Measurements from ENCODE around the gene DOCK2.
A peak's percentile ranks its signal among the peaks of the same experiment; 100 is the strongest.
"Not testable (repeated sequence)": the region's sequence is repeated elsewhere in the genome, so short reads cannot be mapped to it uniquely, and the experiment has no call there.

DOCK2 gene

GRCh38 chr5:169797577-169797976 is 160.5 kb downstream of the DOCK2 start:
- no peak for DNase-seq

- DNase-seq = no peak
These were observed 161.4 kb downstream of the DOCK2 start for GRCh38 chr5:169798438-169798837.

GRCh38 chr5:169798906-169799660 is 162.0 kb downstream of the DOCK2 start:
- DNase-seq = no peak

- peak; percentile 80 to 93 (median 87) for DNase-seq
These were observed 164.3 kb downstream of the DOCK2 start for GRCh38 chr5:169801324-169801777.

GRCh38 chr5:169801781-169802180 is 164.7 kb downstream of the DOCK2 start:
- peak in 1 of 3 donors; percentile 26 for DNase-seq

GRCh38 chr5:169803077-169803981 is 166.3 kb downstream of the DOCK2 start:
- DNase-seq = peak; percentile 75 to 87 (median 76)

GRCh38 chr5:169804861-169805260 is 167.8 kb downstream of the DOCK2 start:
- DNase-seq = peak in 1 of 3 donors; percentile 29

GRCh38 chr5:169805527-169805934 is 168.5 kb downstream of the DOCK2 start:
- DNase-seq = peak; percentile 73 to 79 (median 77)

GRCh38 chr5:169805937-169806700 is 169.0 kb downstream of the DOCK2 start:
- DNase-seq = peak in 1 of 3 donors; percentile 40

GRCh38 chr5:169808118-169808581 is 171.1 kb downstream of the DOCK2 start:
- no peak for DNase-seq

GRCh38 chr5:169808880-169809279 is 171.8 kb downstream of the DOCK2 start:
- DNase-seq = not testable (repeated sequence)

- DNase-seq = peak; percentile 23 to 36 (median 34)
These were observed 172.2 kb downstream of the DOCK2 start for GRCh38 chr5:169809281-169809680.

- peak in 2 of 3 donors; percentile 26 to 35 for DNase-seq
These were observed 173.4 kb downstream of the DOCK2 start for GRCh38 chr5:169810524-169810923.

GRCh38 chr5:169811023-169811422 is 173.9 kb downstream of the DOCK2 start:
- no peak for DNase-seq

- no peak for DNase-seq
These were observed 174.6 kb downstream of the DOCK2 start for GRCh38 chr5:169811680-169812079.

- no peak for DNase-seq
These were observed 175.7 kb downstream of the DOCK2 start for GRCh38 chr5:169812786-169813185.

GRCh38 chr5:169814045-169814444 is 177.0 kb downstream of the DOCK2 start:
- DNase-seq = no peak

GRCh38 chr5:169814522-169814921 is 177.4 kb downstream of the DOCK2 start:
- DNase-seq = no peak

- DNase-seq = no peak
These were observed 180.0 kb downstream of the DOCK2 start for GRCh38 chr5:169817031-169817430.

- DNase-seq = no peak
These were observed 189.5 kb downstream of the DOCK2 start for GRCh38 chr5:169826618-169827017.

GRCh38 chr5:169827769-169828168 is 190.7 kb downstream of the DOCK2 start:
- no peak for DNase-seq

- DNase-seq = peak; percentile 69 to 85 (median 76)
These were observed 191.3 kb downstream of the DOCK2 start for GRCh38 chr5:169828385-169828784.

GRCh38 chr5:169831331-169831730 is 194.3 kb downstream of the DOCK2 start:
- DNase-seq = no peak
